GM18909 (cell line): ENCODE results near the gene DAD1.
"Not testable (repeated sequence)": the region's sequence is repeated elsewhere in the genome, so short reads cannot be mapped to it uniquely, and the experiment has no call there.

Experiments
- ATAC-seq: cut with Tn5 transposase; IDR thresholded peaks from one replicate; pipeline ENCODE4 v1.9.1; 2021; ENCODE audit warnings: mild to moderate bottlenecking; ENCODE audit not compliant: unreplicated experiment, poor library complexity

DAD1 gene

DNA sequence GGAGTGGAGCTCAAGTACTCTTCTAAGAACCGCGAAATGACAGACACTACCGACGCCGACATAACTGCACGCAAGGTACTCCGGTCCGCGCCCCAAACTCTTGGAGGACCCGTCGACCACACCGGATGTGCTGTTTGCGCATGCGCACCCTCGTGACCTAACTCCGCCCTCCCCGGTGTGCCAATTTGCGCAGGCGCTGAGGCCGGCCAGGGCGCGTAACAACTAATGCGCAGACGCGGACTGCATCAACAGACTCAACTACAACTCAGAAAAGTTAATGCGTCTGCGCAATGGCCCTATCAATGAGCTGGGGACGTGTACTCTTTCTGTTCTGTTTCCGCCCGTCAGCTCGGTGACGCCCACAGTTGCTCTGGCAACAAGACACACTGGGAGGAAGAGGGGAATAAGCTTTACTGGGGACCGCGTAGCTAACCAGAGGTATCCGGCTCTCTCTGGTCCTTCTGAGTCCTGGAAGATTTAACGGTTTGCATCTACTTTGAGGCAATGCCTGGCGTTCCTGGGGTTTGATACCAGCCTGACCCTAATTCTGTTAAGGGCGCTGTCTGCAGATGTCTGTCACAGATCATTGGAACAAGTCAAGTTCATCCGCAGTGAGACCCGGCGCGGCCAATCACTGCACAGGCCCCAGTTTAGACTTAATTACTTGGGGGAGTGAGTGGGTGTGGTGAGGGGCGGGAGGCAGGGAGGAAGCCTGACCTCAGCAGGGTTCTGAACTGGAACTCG, at the start of gene DAD1:
Gene DAD1 (minus strand): TSS at position 129 of the 744 bp plus-strand sequence. CDS start 67 bp downstream, at position 62.
- peak; percentile 94 for ATAC-seq

DNA sequence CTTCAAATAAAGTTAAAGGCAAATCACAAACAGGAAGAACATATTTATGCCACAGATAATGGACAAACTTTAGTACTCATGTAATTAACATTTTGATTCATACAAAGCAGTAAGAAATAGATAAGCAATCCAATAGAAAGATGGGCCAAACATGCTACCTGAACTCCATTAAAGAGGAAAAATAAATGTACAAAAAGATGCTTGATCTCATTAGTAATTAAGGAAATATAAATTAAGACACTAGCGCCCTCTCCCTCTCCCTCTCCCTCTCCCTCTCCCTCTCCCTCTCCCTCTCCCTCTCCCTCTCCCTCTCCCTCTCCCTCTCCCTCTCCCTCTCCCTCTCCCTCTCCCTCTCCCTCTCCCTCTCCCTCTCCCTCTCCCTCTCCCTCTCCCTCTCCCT, 47.0 kb upstream of the DAD1 start:
- not testable (repeated sequence) for ATAC-seq

DNA sequence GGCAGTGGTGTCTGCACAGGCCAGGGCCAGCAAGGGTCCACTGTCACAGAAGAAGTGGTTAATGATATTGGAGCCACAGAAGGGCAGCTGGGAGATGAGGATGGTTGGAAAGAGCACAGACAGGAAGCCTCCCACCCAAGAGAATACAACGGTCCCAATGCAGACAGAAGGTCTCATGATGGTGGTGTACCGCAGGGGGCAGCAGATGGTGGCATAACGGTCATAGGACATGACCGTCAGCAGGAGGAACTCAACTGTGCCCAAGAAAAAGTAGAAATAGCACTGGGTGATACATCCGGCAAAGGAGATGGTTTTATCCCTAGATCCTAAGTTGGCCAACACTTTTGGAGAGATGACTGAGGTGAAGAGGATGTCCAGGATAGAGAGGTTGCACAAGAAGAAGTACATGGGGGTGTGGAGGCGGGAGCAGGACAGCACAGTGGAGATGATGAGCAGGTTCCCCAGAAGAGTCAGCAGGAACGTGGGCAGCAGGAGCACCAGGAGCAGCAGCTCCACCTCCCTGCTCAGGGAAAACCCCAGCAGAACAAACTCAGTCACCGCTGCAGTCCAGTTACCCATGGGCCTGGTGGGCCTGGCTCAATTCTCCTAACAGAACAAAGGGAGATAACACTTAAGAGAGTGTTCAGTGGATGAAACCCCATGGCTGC, 45.3 kb upstream of the DAD1 start:
- no peak for ATAC-seq

DNA sequence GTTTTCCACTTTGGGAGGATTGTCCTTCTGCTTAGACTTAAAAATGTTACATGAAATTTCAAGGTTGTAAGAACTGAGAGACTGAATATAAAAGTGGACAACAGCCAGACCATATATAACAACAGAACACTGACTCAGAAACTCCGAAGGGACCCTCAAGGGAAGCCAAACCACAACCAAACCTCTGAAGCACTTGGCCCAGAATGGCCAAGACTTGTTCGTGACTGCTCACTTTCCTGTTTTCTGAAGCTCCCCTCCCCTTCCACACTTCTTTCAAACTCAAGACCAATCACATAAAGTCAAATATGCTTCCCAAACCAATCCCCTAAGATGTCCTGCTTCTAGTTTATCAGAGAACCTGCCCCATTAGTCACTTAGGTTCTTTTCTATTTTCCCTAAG, 41.5 kb upstream of the DAD1 start:
- no peak for ATAC-seq

DNA sequence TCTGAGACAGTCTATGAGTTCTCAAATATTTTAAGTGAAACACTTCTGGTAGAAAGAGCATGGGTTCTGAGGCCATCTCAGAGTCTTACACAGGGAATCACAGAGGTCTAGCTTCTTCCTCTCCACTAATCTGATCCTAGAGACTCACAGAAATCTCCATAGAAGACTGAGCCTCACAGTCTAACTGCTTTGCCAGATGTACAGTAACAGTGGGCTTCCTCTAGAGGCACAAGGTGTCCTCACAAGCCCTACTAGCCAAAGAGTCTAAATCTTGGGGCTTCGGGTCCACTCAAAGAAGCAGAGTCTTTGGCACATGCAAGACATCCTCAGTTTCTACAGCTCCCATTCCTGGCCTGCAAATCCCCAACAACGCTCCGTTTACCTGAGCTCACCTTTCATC, 41.0 kb upstream of the DAD1 start:
- no peak for ATAC-seq

DNA sequence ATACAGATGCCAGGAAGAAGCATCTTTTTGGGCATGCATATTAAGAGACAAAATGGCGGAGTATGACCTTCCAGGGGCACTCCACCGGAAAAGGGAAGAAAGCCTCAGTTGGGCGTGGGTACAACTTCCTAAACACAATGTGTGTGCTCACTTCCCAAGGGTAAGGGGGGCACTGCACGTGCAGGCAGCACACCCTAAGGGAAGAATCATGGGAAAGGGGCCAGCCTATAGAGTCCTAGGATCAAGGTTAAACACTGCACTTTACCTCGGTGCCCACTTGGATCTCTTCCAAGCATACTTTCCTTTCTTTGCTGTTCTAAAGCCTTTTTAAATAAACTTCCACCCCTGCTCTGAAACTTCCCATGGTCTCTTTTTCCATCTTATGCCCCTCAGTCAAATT, 40.3 kb upstream of the DAD1 start:
- no peak for ATAC-seq

DNA sequence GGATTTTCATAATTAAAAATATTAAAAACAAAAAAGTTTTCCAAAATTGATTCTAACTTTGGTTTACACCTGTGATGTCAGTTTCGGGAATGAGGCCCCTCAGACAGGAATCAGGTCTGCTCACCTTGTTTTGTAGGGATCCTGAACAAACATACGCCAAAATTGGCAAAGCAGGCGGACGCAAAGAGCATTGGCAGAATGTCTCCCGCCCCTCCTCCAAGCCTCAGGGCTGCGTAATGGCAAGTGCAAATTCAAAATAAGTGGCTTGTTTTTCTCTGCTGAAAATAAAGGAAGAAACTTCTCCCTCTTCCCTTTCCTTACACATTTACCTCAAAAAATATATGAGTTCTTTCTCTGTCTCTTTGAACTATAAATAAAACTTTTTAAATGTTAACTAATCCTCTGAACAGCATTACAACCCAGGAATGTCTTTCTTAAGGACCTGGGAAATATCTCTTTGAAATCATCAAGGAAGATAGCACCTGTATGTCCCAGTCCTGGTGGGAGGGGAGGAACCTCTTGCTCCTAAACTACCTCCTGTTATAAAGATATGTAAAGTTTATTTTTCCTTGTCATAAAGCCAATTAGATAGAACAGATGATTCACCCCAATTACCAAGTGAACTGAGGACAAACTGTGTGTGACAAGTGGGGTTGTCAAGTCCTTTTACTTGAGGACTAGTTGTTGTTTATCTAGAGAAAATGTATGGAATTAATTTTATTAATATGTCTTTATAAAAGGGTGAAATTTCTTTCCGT, 38.7 kb upstream of the DAD1 start:
- no peak for ATAC-seq

DNA sequence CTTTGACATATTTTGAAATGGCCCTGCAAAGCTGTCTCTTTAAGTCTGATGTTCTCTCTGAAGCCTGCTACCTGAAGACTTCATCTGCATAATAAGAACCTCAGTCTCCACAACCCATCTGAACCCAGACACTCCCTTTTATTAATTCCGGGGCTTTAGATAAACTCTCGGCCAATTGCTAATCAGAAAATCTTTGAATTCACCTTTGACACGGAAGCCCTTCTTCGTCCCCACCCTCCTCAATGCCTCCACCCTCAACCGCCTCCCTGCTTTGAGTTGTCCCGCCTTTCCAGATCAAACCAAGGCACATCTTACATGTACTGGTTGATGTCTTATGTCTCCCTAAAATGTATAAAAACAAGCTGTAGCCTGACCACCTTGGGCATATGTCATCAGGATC, 37.6 kb upstream of the DAD1 start:
- ATAC-seq = no peak

DNA sequence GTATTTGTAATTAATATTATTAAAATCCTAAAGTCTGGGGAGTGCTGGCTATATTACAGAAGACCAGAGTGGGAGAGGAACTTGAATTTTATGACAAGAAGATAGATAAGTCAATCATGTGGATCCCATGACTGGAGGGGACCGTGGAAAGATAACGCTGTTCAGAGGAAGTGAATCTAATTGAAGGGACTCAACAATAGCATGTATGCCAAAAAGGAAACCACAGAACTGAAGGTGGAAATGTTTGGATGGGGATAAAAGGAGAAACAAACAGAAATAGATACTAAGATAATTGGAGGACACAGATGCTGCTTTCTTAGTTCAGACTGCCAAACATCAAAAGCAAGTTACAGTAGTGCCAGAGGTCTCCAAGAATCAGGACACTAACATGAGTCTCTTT, 34.0 kb upstream of the DAD1 start:
- ATAC-seq = no peak

DNA sequence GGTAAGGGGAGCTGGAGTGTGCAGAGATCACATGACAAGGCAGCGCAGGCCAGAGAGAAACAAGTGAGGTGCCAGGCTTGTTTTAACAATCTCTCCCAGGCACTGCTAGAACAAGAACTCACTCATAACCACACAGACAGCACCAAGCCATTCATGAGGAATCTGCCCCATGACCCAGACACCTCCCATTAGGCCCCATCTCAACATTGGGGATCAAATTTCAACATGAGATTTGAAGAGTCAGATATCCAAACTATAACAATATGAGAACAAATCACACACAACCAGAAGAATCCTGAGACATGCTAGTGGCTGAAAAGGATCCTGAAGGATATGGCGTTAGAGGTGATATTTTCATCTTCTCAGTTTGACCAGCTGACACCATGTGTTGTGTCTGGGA, 33.2 kb upstream of the DAD1 start:
- no peak for ATAC-seq

DNA sequence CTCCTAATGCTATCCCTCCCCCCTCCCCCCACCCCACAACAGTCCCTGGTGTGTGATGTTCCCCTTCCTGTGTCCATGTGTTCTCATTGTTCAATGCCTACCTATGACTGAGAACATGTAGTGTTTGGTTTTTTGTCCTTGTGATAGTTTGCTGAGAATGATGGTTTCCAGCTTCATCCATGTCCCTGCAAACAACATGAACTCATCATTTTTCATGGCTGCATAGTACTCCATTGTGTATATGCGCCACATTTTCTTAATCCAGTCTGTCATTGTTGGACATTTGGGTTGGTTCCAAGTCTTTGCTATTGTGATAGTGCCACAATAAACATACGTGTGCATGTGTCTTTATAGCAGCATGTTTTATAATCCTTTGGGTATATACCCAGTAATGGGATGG, 26.7 kb upstream of the DAD1 start:
- not testable (repeated sequence) for ATAC-seq

DNA sequence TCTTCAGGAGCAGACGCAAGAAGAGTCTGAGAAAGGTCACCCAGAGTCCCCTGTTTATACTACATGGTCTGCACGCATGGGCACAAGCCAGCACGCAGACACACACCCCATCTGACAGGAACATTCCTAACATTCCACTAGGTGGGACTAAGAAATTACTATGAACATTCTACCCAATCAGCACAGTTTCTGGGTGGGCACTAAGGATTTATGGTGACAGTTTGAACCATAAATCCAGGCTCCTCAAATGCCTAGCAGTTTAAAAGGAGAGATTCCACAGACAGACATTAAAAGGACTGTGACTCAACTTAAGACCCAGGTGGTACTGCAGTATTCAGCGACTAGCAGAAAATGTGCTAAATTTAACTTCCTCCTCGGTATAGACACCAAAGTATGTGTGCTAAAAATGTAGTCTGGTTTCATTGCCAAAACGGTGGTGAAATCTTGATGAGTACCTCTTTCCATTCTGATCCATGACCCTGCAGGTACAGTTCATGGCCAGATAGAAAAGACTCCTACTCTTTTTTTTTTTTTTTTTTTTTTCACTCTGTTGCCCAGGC, 25.3 kb upstream of the DAD1 start:
- no peak for ATAC-seq

DNA sequence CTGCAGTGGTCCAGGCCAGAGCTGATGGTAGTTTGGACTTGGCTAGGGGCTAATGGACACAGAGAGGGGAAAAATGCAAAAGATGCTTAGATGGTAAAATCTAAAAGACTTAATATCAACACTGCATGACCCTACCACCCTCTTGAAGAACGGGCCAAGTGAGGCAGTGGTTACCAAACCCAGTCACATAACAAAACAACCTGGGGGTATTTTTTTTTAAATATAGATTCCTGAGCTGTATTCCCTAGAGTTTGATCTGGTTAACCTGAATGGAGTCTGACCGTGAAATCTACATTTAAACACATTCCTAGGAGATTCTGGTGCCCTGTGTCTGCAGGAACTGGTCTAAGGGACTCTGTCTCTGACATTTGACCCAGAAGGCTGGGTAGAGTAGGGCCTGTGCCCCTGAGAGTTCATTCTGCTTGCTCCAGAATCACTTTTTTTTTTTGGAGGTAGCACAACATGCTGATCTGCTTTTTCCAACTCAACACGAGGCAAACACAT, 24.8 kb upstream of the DAD1 start:
- no peak for ATAC-seq

DNA sequence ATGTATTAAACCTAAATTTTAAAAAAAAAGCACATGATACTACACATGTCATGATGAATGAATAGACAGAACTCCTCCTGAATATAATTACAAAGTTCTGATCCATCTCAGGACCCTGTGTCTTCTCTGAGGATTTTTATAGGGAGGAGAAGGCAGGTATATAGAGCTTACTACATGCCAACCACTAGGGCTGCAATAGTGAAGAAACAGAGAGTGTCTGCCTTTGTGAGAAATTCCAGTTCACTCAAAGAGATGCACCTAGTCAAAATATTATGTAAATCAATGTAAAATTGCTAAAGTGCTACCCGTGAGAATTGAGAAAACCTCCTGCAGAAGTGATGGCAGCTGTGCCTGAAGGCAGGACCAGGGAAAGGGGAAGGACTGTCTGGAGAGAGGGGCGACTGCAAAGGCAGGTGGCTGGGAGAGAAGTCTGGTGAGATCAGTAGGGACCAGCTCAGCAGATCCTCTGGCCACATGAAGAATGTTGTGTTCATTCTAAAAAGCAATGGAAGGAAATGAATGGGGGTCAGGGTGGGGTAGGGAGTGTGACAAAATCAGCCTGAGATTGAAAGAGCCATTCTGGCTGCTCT, 24.2 kb upstream of the DAD1 start:
- ATAC-seq = no peak

DNA sequence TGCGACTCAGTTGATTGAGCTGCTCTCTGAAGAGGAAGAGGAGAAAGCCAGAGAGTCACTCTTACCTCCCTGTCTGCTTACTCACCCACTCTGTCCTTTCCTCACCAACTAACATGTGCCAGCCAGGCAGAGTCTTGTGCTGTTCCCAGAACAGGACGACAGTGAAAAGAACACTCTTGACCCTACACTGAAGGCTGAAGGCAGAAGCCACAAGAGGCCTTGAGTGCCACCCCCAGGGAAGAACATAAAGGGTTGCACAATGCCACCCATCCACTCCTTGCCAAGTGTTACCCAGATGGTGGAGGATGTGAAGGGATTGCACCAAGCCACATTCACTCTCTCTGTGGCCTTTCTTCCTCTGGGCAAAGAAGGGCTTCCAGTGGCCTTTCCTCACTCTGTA, 21.9 kb upstream of the DAD1 start:
- ATAC-seq = no peak

DNA sequence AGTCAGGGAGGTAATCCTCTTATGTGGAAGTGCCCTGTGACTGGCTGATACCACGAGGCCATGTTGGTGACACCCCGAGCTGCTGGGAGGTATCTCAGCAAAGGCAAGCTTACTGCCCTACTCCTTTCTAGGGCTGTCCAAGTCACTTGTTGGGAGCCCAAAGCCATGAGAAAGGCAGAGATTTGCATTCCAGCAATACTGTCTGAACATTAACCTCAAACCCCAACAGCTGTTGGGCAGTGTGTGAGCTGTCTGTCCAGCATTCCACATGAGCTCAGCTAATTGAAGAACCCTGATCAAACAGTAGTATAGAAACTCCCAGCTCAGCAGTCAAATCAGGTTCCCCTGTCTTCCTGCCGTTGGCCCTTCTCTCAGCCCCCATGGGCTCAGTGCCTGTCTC, 18.3 kb upstream of the DAD1 start:
- ATAC-seq = no peak

DNA sequence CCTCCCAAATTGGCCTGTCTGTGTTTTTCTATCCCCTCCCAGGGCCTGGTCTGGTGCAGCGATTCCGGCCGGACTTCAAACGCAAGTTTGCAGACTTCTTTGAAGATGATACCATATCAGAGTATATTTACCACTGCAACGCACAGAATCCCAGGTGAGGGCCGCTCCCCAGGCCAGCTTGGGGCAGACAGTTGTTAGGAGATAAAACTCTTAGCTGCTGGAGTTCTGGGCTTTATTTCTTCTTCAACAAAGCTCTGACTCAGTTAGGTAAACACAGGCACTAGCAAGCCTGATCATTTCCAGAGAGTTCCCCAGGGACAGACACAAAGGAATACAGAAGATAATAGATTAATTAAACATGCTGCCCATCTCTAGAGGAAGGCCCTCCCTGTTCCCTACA, 17.4 kb upstream of the DAD1 start:
- no peak for ATAC-seq

DNA sequence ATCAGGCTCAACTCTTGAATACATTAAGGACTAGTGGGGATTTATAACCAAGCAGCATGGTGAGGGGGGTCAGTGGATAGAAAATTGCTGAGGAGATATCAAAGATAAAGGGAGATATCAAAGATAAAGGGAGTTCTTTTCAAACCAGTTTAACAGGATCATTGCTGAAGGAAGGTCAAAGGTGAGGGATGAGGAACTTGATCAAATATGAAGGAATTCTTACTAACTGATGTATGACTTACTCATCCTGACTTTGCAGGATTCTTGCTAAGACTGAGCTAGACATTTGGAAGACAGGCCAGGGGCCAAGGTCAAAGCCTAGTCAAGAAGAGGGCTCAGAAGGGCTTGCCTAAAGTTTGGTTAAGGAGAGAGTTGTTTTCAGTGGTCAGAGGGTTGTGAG, 13.8 kb upstream of the DAD1 start:
- ATAC-seq = no peak

DNA sequence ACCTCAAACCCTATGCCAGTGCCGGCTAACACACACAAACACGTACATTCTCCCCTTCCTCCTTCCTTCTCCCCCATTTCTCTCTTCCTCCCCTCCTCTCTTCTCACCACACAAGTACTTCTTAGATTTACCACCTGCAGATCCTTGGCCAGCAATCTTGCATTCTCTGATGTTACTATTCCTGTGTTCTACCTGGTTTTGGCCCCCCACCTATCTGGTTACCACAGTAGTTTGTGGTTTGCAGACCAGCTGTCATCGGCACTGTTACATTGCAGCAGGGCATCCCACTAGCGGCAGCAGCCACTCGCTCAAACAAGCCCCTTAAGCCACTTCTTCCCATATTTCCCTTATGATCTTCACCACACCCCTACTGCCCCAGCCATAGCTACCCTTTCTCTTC, 13.0 kb upstream of the DAD1 start:
- ATAC-seq = no peak

DNA sequence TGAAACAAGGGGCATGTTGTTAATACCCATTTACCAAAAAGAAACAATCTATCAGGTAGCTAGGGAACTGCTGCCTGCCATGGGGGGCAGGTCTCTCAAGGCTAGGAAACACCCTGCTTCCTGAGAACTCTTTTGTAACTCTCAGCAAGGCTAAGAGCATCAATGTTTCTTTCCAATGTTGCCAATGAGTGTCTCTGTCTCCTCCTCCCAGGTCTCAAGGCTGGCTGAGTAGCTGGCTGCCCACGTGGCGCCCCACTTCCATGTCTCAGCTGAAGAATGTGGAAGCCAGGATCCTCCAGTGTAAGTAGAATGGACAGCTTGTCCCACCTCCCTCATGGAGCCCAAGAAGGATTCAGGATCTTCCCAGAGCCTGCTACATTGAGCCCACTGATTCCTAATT, 12.4 kb upstream of the DAD1 start:
- no peak for ATAC-seq

DNA sequence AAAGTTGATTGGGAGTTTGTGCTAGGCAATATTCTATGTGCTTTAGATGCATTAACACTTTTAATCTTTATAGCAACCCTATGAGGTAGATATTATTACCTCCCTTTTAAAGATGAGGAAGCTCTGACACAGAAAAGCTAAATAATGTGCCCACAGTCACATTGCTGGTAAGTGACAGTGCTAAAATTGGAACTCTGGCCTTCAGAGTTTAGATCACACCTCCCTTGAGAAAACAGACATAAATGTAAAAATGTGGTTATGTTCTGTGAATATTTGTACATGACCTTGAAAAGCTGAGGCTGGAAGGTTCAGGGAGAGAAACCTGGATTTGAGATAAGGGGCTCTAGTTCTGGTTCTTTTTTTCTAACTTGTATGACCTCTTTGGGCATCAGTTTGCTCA, 11.0 kb upstream of the DAD1 start:
- ATAC-seq = no peak
